Gastrocnemius medialis (tissue), 4 donors: Measurements from ENCODE around the gene PSG4. TPM values are rescaled to one million over a fixed set of nuclear protein-coding genes. Genes with fewer than 3 reads are reported as not detected.
"Not testable (repeated sequence)": the region's sequence is repeated elsewhere in the genome, so short reads cannot be mapped to it uniquely, and the experiment has no call there.

ENCODE experiments used
- ATAC-seq, 2 donors: fragments of 150-250 bp; one replicate each; pipeline ENCODE4 v1.9.1; 2016
- DNase-seq, 2 donors: peaks; one replicate each; pipeline ENCODE4 v3.0.0-alpha.2; 2019
- H3K27ac ChIP-seq, 4 donors: fragments of 200-600 bp; sonication (generic); 1 replicate in 1 of 4; 2 replicates in 3 of 4; pipeline ENCODE4 v1.5.1; 2016 to 2018; ENCODE audit warnings: mild to moderate bottlenecking in 2 of 4, moderate library complexity in 1 of 4
- H3K27me3 ChIP-seq, 3 donors: fragments of 200-600 bp; sonication (generic) in 2 of 3; 1 replicate in 1 of 3; 2 replicates in 2 of 3; pipeline versions ENCODE4 v1.5.1 to v1.6.0; 2016 to 2019; ENCODE audit warnings: mild to moderate bottlenecking in 1 of 3, moderate library complexity in 1 of 3
- H3K36me3 ChIP-seq, 2 donors: fragments of 200-600 bp; sonication (generic) in 1 of 2; one replicate each; pipeline ENCODE4 v1.5.1; 2017 to 2018
- H3K4me1 ChIP-seq, 2 donors: fragments of 200-600 bp; sonication (generic) in 1 of 2; one replicate each; pipeline ENCODE4 v1.5.1; 2016 to 2017; ENCODE audit warnings: mild to moderate bottlenecking in 2 of 2
- H3K4me3 ChIP-seq, 4 donors: fragments of 200-600 bp; sonication (generic) in 3 of 4; 1 replicate in 1 of 4; 2 replicates in 3 of 4; pipeline ENCODE4 v1.5.1; 2016 to 2019; ENCODE audit warnings: mild to moderate bottlenecking in 2 of 4
- H3K9me3 ChIP-seq, 3 donors: fragments of 200-600 bp; sonication (generic) in 2 of 3; 1 replicate in 1 of 3; 2 replicates in 2 of 3; pipeline ENCODE4 v1.5.1; 2016 to 2019
- POLR2A ChIP-seq, 2 donors: fragments of 450-650 bp; IDR thresholded peaks; one replicate each; pipeline ENCODE4 v1.6.1; 2017; ENCODE audit warnings: antibody characterized with exemption in 2 of 2, mild to moderate bottlenecking in 2 of 2, moderate library complexity in 2 of 2
- in situ Hi-C, 4 donors: fragments of 200-750 bp; cut with MboI; loops; one replicate each; pipeline versions ENCODE4 v1.15.0 to v1.8.0; 2017; ENCODE audit warnings: low sequenced_read_pairs in 4 of 4
- intact Hi-C: fragments of 100-400 bp; cut with DNase I; formaldehyde crosslinking; loops from one replicate; pipeline ENCODE4 v1.15.1; 2023; ENCODE audit warnings: low total_unique reads
- total RNA-seq, 4 donors: library from RNA; depleted of rRNA; stranded (reverse); fragments of >200 nt; gene quantifications; one replicate each; pipeline versions ENCODE4 v1.1.0 to v1.2.3, GENCODE V29; 2016
- TF ChIP-seq, protein P1 (sequence below), 5 experiments: fragments of 450-650 bp in 3 of 5; fragments of 200-600 bp in 2 of 5; sonication (generic) in 2 of 5; IDR thresholded peaks in 4 of 5; conservative IDR thresholded peaks in 1 of 5; 1 replicate in 4 of 5; 2 replicates in 1 of 5; pipeline ENCODE4 v1.5.1; 2016 to 2019; ENCODE audit warnings: antibody characterized with exemption in 5 of 5, mild to moderate bottlenecking in 3 of 5, moderate library complexity in 3 of 5

Gene PSG4
- total RNA-seq, 4 donors from 2014 or later = not detected

DNA sequence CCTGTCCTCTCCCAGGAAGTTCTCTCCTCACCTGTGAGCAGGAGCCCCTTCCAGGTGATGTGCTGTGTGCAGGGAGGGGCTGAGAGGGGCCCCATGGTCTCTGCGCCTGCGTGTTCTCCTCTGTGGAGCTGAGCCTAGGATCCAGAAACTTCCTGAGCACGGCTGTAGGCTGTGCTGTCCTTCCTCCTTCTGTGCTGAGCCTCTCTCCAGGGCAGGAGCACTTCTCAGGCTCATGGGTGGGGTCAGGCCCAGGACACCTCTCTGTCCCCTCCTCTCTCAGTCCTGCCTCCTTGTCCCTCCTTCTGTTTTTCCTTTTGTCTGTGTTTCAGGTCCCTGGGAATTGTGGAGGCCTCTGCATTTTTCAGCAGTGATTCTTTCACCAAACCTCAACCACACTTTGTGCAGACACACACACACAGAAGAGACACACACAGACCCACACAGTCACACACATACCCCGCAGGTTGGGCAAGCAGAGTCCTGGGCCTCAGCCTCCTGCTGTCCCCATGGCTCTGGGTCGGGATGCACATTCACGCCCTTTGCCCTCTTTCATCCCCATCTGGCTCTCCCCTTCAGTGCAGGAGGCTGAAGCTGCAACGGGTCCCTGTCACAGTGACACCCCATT, 19.0 kb downstream of the PSG4 start, which contains the start of gene PSG5:
Gene PSG5 (minus strand): TSS at position 226 of the 625 bp plus-strand sequence. CDS start 131 bp downstream, at position 95.
- H3K9me3 ChIP-seq, in situ Hi-C loops, H3K4me3 ChIP-seq, DNase-seq, ATAC-seq, H3K36me3 ChIP-seq, H3K27me3 ChIP-seq, intact Hi-C loops, H3K27ac ChIP-seq, H3K4me1 ChIP-seq: not testable (repeated sequence)

DNA sequence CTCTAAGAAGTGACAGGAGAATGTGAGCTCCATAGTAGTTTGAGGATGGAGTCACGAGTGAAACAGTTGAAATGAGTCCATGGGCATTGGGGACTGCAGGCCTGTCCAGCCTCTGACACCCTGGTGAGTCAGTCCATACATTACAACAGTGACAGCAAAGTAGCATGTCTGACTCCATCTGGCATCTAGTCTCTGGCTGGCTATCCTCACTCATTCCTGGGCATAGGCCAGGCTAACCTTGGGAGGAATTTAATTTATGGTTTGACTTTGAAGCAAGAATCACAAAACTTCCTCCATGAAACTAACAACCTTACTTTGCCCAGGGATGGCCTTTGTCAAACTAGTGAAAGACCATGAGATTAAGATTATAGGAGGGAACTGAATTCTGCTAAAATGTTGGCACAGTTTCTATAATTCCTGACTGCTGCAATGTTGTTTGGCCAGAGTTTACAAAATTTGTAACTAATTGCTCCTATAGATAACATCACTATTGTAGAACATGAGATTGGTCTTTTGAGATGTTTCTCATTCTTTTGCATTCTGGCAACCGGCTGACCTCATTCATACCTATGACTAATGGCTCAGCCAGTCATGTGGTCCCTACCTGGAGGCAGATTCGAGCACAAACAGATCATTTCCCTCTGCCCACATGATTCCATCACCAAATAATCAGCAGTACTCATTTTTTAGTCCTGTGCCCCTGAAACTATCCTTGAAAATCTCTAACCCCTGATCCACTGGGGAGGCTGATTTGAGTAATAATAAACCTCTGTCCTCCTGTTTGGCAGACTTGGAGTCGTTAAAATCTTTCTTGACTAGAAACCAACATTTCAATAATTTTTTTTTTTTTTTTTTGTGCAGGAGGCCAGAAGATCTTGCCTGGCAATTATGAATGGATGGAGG, 23.3 kb downstream of the PSG4 start:
- H3K4me3 ChIP-seq, ATAC-seq, H3K9me3 ChIP-seq, H3K36me3 ChIP-seq, H3K4me1 ChIP-seq, H3K27me3 ChIP-seq, intact Hi-C loops, DNase-seq, H3K27ac ChIP-seq, in situ Hi-C loops: not testable (repeated sequence)

DNA sequence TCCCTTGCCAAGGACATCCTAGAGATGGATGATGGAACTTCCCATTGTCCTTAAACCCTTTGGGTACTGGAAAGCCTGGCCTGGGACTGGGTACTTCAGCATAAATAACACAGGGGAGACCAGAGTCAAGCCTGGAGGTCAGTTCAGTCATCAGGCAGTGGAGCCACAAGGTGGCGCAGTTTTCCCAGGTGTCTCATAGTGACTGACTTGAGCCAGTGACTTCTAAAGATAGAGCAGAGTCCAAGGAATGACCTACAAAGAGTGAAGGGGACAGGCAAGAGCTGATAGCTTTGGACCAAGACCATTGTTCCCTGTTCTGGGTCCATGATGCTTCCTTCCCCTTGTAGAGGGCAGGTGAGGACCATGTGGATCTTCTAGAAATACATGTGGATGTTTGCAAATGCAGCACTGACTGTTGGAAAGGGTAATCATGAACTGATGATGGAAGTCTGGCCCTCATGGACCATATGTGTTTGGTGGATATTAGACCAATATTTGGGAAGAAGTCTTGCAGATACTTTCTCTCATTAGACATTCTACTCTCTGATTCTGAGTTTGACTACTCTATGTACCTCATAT, 25.8 kb downstream of the PSG4 start:
- in situ Hi-C loops, DNase-seq, H3K9me3 ChIP-seq: not testable (repeated sequence)

DNA sequence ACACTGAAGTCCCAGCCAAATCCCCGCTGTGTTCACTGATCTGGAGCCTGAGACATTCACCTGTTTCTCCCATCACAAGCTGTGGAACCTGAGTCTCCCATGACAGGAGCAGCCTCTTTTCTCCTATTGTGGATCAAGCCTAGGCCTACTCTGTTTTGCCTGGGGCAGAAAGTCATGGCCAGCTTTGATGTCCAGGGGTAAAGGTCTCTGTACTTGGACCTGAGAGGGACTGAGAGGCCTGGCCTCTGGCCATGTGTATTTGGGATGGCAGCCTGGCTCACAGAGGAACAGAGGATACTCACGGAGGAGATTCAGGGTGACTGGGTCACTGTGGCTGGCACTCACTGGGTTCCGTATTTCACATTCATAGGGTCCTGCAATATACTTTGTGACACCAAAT, 26.9 kb downstream of the PSG4 start:
- H3K4me1 ChIP-seq, intact Hi-C loops, ATAC-seq, H3K27me3 ChIP-seq, in situ Hi-C loops, H3K9me3 ChIP-seq, H3K4me3 ChIP-seq, H3K27ac ChIP-seq, DNase-seq, H3K36me3 ChIP-seq: not testable (repeated sequence)

More for the DNA sequence above, 25.8 kb downstream of the PSG4 start:
- intact Hi-C loops, H3K4me3 ChIP-seq, H3K4me1 ChIP-seq, H3K27me3 ChIP-seq, H3K27ac ChIP-seq, ATAC-seq, H3K36me3 ChIP-seq: not testable (repeated sequence)

DNA sequence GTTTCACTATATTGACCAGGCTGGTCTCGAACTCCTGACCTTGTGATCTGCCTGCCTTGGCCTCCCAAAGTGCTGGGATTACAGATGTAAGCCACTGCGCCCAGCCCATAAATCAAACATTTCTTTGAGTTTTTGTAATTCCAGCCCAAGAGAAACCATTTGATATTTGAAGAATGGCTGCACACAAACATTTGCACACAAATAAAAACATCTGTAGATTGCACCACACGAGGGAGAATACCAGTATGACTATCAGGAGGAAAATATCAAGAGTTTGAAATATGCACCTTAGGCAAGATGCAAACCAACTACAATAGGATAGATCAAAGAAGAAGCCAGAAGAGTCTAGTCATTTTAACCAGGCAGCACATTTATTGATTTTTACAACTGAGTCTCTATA, 39.5 kb downstream of the PSG4 start:
- H3K27ac ChIP-seq, DNase-seq, H3K36me3 ChIP-seq, intact Hi-C loops, H3K9me3 ChIP-seq, H3K4me3 ChIP-seq, in situ Hi-C loops, ATAC-seq, H3K27me3 ChIP-seq, H3K4me1 ChIP-seq: not testable (repeated sequence)

DNA sequence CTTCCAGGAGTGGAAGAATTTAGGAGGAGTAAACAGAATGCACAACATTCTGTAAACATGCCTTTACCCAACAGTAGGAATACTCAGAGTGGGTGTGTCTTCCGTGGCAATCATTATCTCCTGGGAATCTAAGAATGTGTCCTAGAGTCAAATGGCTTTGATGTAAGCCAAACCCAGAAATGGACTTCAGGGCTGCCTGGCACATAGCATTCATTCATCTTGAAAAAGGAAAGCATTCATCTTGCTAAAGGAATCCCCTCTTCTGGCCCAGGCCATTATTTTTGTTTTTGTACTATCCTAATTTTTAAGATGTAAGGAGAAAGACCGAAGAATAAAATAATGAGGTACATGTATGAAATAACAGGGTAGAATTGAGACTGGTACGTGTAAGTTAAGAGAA, 42.3 kb downstream of the PSG4 start:
- H3K27ac ChIP-seq, in situ Hi-C loops, H3K27me3 ChIP-seq, H3K4me3 ChIP-seq, DNase-seq, H3K36me3 ChIP-seq, H3K4me1 ChIP-seq, H3K9me3 ChIP-seq, intact Hi-C loops, ATAC-seq: not testable (repeated sequence)

DNA sequence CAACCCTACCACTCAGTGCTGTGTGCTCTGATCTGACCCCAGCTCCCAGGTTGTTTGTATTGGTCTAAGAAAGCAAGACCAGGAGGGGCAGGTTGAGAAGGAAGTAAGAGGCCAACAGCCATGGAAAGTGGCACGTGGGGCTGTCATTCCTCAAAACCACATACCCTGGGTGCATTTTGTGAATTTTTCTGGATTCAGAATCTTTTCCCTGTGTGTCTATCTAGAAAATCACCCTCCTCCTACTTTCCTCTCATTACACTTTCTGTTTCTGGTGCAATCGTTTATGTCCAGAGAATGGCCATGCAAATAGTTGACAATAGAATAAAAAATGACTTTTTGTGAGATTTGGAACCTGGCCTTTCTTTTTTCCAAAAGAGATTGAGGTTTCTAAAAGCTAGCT, 43.2 kb downstream of the PSG4 start:
- H3K4me1 ChIP-seq, ATAC-seq, H3K27ac ChIP-seq, intact Hi-C loops, H3K27me3 ChIP-seq, in situ Hi-C loops, H3K36me3 ChIP-seq, H3K4me3 ChIP-seq, DNase-seq, H3K9me3 ChIP-seq: not testable (repeated sequence)

DNA sequence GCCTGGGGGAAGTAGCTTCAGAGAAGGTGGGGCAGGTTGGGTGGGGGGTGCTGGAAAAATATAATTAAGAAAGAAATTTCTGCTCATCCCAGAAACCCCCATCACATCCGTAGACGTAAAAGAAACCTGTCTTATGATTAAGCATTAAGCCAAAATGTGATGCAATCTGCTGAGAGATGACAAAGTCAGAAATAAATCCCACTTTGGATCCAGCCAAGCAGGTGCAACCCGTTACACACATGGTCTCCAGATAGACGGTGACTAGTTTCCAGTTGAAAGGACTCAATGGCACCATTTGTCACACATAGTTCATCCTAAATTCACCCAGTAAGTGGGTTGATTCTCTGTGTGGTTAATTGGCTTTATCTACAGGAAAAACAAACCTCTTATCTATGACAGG, 53.2 kb downstream of the PSG4 start:
- in situ Hi-C loops (no loop called here), intact Hi-C loops (no loop called here)
- no peaks in the 10 kb centered on the region for H3K27me3 ChIP-seq
- TF ChIP-seq, protein P1, sequence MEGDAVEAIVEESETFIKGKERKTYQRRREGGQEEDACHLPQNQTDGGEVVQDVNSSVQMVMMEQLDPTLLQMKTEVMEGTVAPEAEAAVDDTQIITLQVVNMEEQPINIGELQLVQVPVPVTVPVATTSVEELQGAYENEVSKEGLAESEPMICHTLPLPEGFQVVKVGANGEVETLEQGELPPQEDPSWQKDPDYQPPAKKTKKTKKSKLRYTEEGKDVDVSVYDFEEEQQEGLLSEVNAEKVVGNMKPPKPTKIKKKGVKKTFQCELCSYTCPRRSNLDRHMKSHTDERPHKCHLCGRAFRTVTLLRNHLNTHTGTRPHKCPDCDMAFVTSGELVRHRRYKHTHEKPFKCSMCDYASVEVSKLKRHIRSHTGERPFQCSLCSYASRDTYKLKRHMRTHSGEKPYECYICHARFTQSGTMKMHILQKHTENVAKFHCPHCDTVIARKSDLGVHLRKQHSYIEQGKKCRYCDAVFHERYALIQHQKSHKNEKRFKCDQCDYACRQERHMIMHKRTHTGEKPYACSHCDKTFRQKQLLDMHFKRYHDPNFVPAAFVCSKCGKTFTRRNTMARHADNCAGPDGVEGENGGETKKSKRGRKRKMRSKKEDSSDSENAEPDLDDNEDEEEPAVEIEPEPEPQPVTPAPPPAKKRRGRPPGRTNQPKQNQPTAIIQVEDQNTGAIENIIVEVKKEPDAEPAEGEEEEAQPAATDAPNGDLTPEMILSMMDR (IDR thresholded peaks at IDR 0.05 in 4 of 5, conservative IDR thresholded peaks at IDR 0.05 in 1 of 5) = no peak
- TF ChIP-seq POLR2A (IDR thresholded peaks at IDR 0.05) = no peak
- no peaks in the 10 kb centered on the region for H3K4me1 ChIP-seq
- ATAC-seq = no peak
- H3K27ac ChIP-seq = no peak overlapping the region
- no peak overlapping the region for H3K4me3 ChIP-seq
- H3K36me3 ChIP-seq = no peaks in the 10 kb centered on the region
- DNase-seq = no peak
- no peaks in the 10 kb centered on the region for H3K9me3 ChIP-seq

DNA sequence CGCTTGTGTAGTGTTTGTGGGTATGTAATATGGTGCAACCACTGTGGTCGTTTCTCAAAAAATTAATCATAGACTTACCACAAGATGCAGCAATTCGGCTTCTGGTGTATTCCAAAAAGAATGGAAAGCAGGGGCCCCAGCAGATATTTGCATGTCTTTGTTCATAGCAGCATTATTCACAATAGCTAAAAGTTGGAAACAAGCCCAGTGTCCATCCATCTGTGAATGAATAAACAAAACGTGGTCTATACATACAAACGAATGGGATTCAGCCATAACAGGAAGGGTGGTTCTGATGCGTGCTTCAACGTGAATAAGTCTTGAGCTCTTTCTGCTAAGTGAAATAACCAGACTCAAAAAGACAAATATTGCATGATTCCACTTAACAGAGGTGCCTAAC, 55.6 kb downstream of the PSG4 start:
- in situ Hi-C loops, H3K27ac ChIP-seq, DNase-seq, H3K4me1 ChIP-seq, intact Hi-C loops, H3K36me3 ChIP-seq, H3K4me3 ChIP-seq, ATAC-seq, H3K27me3 ChIP-seq, H3K9me3 ChIP-seq: not testable (repeated sequence)
